Epidermal melanocyte (primary cell): ENCODE measurements around the gene VPS8.

Experiments
- DNase-seq: peaks from one replicate; pipeline ENCODE4 v3.0.0; 2011; ENCODE audit warnings: low spot score; ENCODE audit not compliant: insufficient read length

The VPS8 gene

GRCh38 chr3:184811999-184812661 lies at the start of gene VPS8:
TSS of gene VPS8 (plus strand) at chr3:184812166. CDS start at chr3:184824633, 12,467 bp downstream.
- peak; percentile 84 for DNase-seq

GRCh38 chr3:184764191-184764590 lies 47.8 kb upstream of the VPS8 start:
- DNase-seq: no peak

GRCh38 chr3:184765047-184765729 lies 46.8 kb upstream of the VPS8 start:
- DNase-seq: no peak

GRCh38 chr3:184765730-184766074 lies 46.3 kb upstream of the VPS8 start:
- no peak for DNase-seq

GRCh38 chr3:184766555-184767261 lies 45.3 kb upstream of the VPS8 start:
- no peak for DNase-seq

GRCh38 chr3:184767377-184767776 lies 44.6 kb upstream of the VPS8 start:
- no peak for DNase-seq

- DNase-seq: no peak
Observed at GRCh38 chr3:184769382-184770170, 42.4 kb upstream of the VPS8 start.

- no peak for DNase-seq
Observed at GRCh38 chr3:184770541-184770940, 41.4 kb upstream of the VPS8 start.

GRCh38 chr3:184771301-184772127 lies 40.5 kb upstream of the VPS8 start:
- no peak for DNase-seq

- DNase-seq: no peak
Observed at GRCh38 chr3:184772667-184773272, 39.2 kb upstream of the VPS8 start.

- DNase-seq: no peak
Observed at GRCh38 chr3:184773283-184774186, 38.4 kb upstream of the VPS8 start.

- no peak for DNase-seq
Observed at GRCh38 chr3:184776916-184777315, 35.0 kb upstream of the VPS8 start.

- peak; percentile 97 for DNase-seq
Observed at GRCh38 chr3:184777566-184778356, 34.2 kb upstream of the VPS8 start.

GRCh38 chr3:184778426-184779332 lies 33.3 kb upstream of the VPS8 start:
- DNase-seq: no peak

GRCh38 chr3:184780981-184781515 lies 30.9 kb upstream of the VPS8 start:
- no peak for DNase-seq

GRCh38 chr3:184781801-184782200 lies 30.2 kb upstream of the VPS8 start:
- no peak for DNase-seq

GRCh38 chr3:184783319-184783718 lies 28.6 kb upstream of the VPS8 start:
- no peak for DNase-seq
